Stimulated activated naive CD8-positive, alpha-beta T cell treated with anti-CD3 and anti-CD28 coated beads, Interleukin-15, Interleukin-2, amounts not matched to agents 100 U/mL and 50 U/mL, for 24 hours (primary cell): ENCODE measurements around the gene KLHDC4.
"Not testable (repeated sequence)": the region's sequence is repeated elsewhere in the genome, so short reads cannot be mapped to it uniquely, and the experiment has no call there.

ENCODE experiments used
- ATAC-seq: fragments of 150-1000 bp; cut with Tn5 transposase; one replicate; pipeline ENCODE4 v1.10.0; 2021
- DNase-seq: peaks from one replicate; pipeline ENCODE4 v3.0.0; 2021

KLHDC4 gene

GRCh38 chr16:87788730-87789436 lies 23.1 kb upstream of the KLHDC4 start:
- DNase-seq, ATAC-seq: not testable (repeated sequence)

- not testable (repeated sequence) for DNase-seq, ATAC-seq
Observed at GRCh38 chr16:87787451-87788091, 21.8 kb upstream of the KLHDC4 start.

GRCh38 chr16:87784812-87785211 lies 19.0 kb upstream of the KLHDC4 start:
- ATAC-seq: no peak
- no peak for DNase-seq

DNA sequence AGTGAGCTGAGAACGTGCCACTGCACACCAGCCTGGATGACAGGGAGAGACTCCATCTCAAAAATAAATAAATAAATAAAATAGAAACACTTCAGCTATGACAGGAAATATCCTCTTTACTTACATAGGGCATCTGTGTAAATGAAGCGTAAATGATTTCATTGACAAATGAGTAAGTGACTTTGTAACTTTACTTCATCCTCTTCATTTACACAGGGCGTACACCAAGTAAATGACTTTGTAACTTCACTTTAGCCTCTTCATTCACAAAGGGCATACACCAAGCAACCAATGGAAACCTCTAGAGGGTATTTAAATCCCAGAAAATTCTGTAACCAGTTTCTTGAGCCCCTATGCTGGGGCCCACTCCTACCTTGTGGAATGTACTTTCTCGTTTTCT lies 16.2 kb upstream of the KLHDC4 start:
- ATAC-seq (no peak), DNase-seq (no peak)

DNA sequence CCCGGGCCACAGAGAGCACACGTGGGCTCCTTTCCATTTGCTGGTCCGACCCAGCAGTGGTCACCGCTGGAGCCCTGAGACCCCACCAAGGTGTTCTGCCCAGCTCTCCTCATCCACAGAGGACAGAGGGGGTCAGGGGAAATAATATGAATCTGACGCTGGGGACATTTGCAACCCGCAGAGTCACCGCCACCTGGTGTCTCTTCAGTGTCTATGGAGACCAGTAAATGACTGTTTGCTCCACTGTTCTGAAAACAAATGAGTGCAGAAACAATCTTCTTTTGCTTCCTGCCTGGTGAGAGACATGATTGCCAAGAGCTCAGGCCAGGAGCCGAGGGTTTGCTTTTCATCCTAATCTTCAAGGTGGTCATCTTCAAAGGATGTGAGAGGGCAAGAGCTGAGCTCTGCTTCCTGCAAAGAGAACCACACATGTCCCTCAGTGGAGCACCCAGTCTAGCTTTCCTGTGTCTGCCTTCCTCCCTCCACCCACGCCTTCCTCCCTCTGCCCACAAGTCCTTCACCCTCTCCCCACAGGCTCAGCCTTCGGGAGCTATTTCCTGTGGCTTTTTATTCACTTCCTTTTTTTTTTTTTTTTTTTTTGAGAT lies 14.7 kb upstream of the KLHDC4 start:
- ATAC-seq (peak; percentile 8), DNase-seq (peak; percentile 80)

- DNase-seq: peak; percentile 97
- peak; percentile 90 for ATAC-seq
Observed at GRCh38 chr16:87778830-87779579, 13.2 kb upstream of the KLHDC4 start.

DNA sequence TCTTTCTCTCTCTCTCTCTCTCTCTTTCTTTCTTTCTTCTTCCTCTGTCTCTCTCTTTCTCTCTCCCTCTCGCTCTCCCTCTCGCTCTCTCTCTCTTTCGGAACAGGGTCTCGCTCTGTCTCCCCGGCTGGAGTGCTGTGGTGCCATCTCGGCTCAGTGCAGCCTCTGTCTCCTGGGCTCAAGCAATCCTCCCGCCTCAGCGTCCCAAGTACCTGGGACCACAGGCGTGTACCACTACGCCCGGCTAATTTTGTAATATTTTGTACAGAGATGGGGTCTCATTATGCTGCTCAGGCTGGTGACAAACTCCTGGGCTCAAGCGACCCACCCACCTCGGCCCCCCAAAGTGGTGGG lies 12.7 kb upstream of the KLHDC4 start:
- DNase-seq (peak; percentile 21), ATAC-seq (no peak)

GRCh38 chr16:87773836-87774235 lies 8.1 kb upstream of the KLHDC4 start:
- not testable (repeated sequence) for DNase-seq

GRCh38 chr16:87767456-87767855 lies 1.7 kb upstream of the KLHDC4 start:
- DNase-seq: not testable (repeated sequence)

More at GRCh38 chr16:87773836-87774235, 8.1 kb upstream of the KLHDC4 start:
- not testable (repeated sequence) for ATAC-seq

GRCh38 chr16:87766485-87766797 lies 655 bp upstream of the KLHDC4 start:
- DNase-seq: no peak
- ATAC-seq: no peak

More at GRCh38 chr16:87767456-87767855, 1.7 kb upstream of the KLHDC4 start:
- ATAC-seq: not testable (repeated sequence)

GRCh38 chr16:87765473-87765775 lies 362 bp downstream of the KLHDC4 start:
- ATAC-seq: peak; percentile 61
- DNase-seq: peak; percentile 36

DNA sequence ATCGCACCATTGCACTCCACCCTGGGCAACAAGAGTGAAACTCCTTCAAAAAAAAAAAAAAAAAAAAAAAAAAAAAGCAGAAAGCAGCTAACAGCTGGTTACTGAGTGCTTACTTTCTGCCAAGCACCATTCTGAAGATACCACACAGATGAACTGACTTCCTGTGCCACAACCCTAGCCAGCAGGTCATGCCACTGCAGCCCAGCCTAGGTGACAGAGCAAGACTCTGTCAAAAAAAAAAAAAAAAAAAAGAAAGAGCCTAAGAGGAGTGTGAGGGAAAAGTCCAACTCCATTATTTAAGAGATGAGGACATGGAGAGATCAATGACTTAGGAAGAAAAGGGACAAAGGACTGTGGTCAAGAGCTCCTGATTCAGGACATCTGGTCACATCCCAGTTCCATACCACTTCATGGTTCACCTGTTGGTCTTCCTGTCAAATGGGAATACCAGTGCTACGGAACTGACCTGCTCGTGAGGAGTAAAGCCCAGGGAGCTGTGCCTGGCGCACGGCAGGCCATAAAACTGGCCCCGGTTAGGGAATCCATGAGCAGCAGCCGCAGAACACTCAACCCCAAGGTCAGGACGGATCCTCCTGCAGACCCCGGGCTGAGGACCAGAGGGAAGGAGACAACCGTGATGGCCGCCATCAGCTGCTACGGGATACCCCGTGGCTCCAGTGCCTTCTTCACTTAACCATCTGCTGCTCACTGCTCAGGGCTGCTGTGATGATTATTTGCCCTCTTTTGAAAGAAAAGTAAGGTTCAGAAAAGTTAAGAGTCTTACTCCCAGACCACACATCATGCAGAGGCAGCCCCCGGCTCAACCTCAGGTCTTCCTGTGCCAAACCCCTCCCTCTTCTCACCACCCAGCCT lies 950 bp downstream of the KLHDC4 start:
- DNase-seq (no peak), ATAC-seq (peak; percentile 11)

DNA sequence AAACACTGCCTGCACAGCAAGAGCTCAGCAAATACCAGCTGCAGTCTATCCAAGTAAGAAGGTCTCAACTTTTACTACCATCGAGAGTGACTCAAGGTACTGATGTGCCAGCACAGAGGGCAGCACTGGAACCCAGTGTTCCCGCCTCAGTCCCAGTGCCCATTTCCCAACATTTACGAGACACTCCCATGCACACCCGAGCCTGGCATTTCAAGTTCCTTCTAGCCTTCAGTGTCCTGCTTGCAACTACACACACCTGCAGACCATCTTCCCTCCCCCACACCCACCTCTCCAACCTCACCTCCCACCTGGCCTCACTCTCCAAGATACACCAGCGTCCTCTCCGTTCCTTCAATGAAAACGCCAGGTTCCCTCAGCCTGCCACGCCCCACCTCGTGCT lies 3.2 kb downstream of the KLHDC4 start:
- ATAC-seq: no peak

DNA sequence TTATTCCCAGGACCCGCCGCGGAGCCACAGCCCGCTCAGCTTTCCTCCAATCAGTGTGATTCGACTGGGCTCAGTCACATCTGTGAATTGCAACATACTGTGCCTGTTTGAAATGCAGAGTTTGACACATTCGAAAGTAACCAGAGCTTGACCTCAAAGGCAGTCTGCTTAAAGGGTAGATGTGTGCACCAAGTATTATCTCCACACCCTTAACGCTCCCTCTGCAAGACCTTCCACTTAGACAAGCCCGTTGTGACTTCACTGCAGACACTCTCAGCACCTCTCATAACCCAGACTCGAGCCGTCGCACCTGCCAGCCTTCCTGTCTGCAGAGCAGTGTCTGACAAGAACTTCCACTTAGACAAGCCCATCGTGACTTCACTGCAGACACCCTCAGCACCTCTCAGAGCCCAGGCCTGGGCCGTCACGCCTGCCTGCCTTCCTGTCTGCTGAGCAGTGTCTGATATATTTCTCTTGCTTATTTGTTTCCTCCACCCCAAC lies 3.7 kb downstream of the KLHDC4 start:
- DNase-seq (peak; percentile 24), ATAC-seq (no peak)

More for the DNA sequence above, 3.2 kb downstream of the KLHDC4 start:
- DNase-seq: no peak

- ATAC-seq (no peak), DNase-seq (no peak)
Observed at GRCh38 chr16:87761060-87761459, 4.7 kb downstream of the KLHDC4 start.

- no peak for ATAC-seq
- DNase-seq: no peak
Observed at GRCh38 chr16:87757841-87758426, 7.9 kb downstream of the KLHDC4 start.

DNA sequence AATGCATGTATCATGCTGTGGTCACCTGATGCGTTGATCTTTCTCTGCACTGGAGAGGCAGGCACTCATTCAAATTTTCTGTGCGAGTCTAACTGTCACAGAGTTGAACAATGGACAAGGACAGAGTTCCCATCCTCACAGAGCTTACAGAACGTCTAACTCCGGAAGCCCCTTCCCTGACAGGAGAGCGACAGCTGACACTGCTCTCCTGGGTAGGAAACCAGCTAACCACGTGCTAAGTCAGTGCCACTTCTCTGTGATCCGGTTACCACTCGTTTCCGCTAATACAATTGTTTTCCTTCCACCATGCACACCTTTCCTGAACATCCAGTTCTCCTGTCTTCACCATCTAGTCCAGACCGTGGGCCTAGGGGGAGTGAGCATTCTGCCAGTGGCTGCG lies 11.3 kb downstream of the KLHDC4 start:
- DNase-seq: no peak
- ATAC-seq: no peak

GRCh38 chr16:87747626-87748414 lies 18.0 kb downstream of the KLHDC4 start:
- ATAC-seq (no peak), DNase-seq (no peak)

- ATAC-seq (no peak), DNase-seq (no peak)
Observed at GRCh38 chr16:87746178-87746577, 19.6 kb downstream of the KLHDC4 start.

GRCh38 chr16:87744750-87745514 lies 20.9 kb downstream of the KLHDC4 start:
- ATAC-seq: no peak
- no peak for DNase-seq
